ENCODE measurements around the gene CCDC43.

DNA sequence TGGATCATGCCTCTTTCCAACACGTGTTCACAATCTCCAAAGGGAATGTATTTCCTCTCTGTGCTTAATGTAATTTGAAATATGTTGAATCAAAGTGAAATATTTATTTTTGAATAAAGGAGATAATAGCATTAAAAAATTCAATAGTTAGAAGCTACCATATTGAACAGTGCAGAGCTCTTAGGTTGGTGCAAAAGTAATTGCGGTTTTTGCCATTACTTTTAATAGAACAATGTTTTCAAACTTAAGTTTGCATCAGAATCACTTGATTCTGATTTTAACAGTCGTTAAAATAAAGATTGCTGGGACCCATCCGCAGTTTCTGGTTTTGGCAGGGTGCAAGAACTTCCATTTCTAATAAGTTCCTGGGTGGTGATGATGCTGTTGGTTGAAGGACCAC lies 43.3 kb downstream of the CCDC43 start:
- TF ChIP-seq, protein P1, sequence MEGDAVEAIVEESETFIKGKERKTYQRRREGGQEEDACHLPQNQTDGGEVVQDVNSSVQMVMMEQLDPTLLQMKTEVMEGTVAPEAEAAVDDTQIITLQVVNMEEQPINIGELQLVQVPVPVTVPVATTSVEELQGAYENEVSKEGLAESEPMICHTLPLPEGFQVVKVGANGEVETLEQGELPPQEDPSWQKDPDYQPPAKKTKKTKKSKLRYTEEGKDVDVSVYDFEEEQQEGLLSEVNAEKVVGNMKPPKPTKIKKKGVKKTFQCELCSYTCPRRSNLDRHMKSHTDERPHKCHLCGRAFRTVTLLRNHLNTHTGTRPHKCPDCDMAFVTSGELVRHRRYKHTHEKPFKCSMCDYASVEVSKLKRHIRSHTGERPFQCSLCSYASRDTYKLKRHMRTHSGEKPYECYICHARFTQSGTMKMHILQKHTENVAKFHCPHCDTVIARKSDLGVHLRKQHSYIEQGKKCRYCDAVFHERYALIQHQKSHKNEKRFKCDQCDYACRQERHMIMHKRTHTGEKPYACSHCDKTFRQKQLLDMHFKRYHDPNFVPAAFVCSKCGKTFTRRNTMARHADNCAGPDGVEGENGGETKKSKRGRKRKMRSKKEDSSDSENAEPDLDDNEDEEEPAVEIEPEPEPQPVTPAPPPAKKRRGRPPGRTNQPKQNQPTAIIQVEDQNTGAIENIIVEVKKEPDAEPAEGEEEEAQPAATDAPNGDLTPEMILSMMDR (IDR thresholded peaks at IDR 0.05): no peak
- TF ChIP-seq POLR2AphosphoS5 (IDR thresholded peaks at IDR 0.05) (no peak), POLR2A (IDR thresholded peaks at IDR 0.05) (no peak)

Data from sigmoid colon (tissue), 4 donors.